Measurements from ENCODE around the gene MLKL. TPM values are rescaled to one million over a fixed set of nuclear protein-coding genes. Genes with fewer than 3 reads are reported as not detected.
A peak's percentile ranks its signal among the peaks of the same experiment; 100 is the strongest.

The MLKL gene
- total and polyA plus RNA-seq, 2 of the 13 experiments (the other 11 are each of a cell fraction or from before 2014, with no cell fraction given), result 6.4 to 10.7 TPM

GRCh38 chr16:74716355-74716754 lies 15.7 kb upstream of the MLKL start:
- no TSS peak for BruUV-seq (replicated peaks)
- 64% methylated on average over 12 of the region's 15 CpGs for WGBS (ENCODE audit: low lambda C conversion rate)
- no peaks in the 10 kb centered on the region for H3K79me2 ChIP-seq (ENCODE audit: insufficient read depth, low read length)
- no peak overlapping the region for H3K4me3 ChIP-seq (replicated peaks in 1 of 3; ENCODE audit: insufficient read depth in 1 of 3, low read depth in 2 of 3, low read length in 3 of 3)
- H3K4me2 ChIP-seq (ENCODE audit: low read depth, low read length), result no peak overlapping the region
- peak; percentile 16; the same call in 2 of the 3 replicates for ATAC-seq
- intact Hi-C loops (cut with micrococcal nuclease; ENCODE audit: unreplicated experiment), result no loop called here
- H3K4me1 ChIP-seq (ENCODE audit: insufficient read depth, low read length), result 0 out of 2 replicates have a peak, but pooled peaks cover 6% of the 10 kb centered on the region
- H3K27ac ChIP-seq (ENCODE audit: extremely low read length, insufficient read depth, low read length), result no peak overlapping the region
- FAIRE-seq, result no peak
- in situ Hi-C loops (cut with HindIII; ENCODE audit: extremely low pct_ligation_motif_present, low pct_unique_long_range_greater_than_20kb), result no loop called here
- no peaks in the 10 kb centered on the region for H3K36me3 ChIP-seq (replicated peaks in 1 of 2; ENCODE audit: control insufficient read depth in 1 of 2, insufficient read depth in 2 of 2, low read length in 2 of 2)
- no peak overlapping the region for H3K9ac ChIP-seq (ENCODE audit: insufficient read depth, low read depth, low read length)
- CTCF ChIA-PET (ENCODE audit: low intra/inter-chr PET ratio, low total read pairs), result no interaction called here
- no peak for DNase-seq (ENCODE audit: low spot score)
- TF ChIP-seq ZBTB33 (CRISPR knock-in tag; IDR thresholded peaks at IDR 0.05) (peak; percentile 45; the same call in 1 of the 2 replicates), CTCF (CRISPR knock-in tag; IDR thresholded peaks at IDR 0.05) (peak; percentile 34; the same call in 1 of the 2 replicates), GMEB2 (CRISPR knock-in tag; IDR thresholded peaks at IDR 0.05; ENCODE audit: low read depth) (no peak)
- H3K27me3 ChIP-seq (ENCODE audit: control insufficient read depth in 1 of 2, insufficient read depth in 2 of 2, low read length in 2 of 2), result peaks cover 20 to 64% of the 10 kb centered on the region in 2 experiments
- no peak overlapping the region for H2AFZ ChIP-seq (ENCODE audit: low read length)
- H4K20me1 ChIP-seq (ENCODE audit: insufficient read depth, low read length), result no peaks in the 10 kb centered on the region
- POLR2A ChIA-PET, result no interaction called here
- H3K9me3 ChIP-seq (ENCODE audit: low read length), result no peaks in the 10 kb centered on the region

All from HepG2 (cell line).